HepG2 (cell line): ENCODE measurements around the gene PNMA8C. TPM values are rescaled to one million over a fixed set of nuclear protein-coding genes. Genes with fewer than 3 reads are reported as not detected.

Source experiments
- FOXO1 ChIP-seq: sonication (generic); formaldehyde crosslinking; IDR thresholded peaks from 2 replicates; pipeline ENCODE4 v1.4.0; 2020; ENCODE audit warnings: missing genetic modification reagents
- GABPB1 ChIP-seq: IDR thresholded peaks from 2 replicates; pipeline ENCODE4 v1.6.1; 2016; ENCODE audit warnings: mild to moderate bottlenecking, missing genetic modification reagents, moderate library complexity, missing compliant biosample characterization
- IRF2 ChIP-seq: IDR thresholded peaks from 2 replicates; pipeline ENCODE4 v1.6.1; 2018; ENCODE audit warnings: missing genetic modification reagents, missing compliant biosample characterization
- KDM2A ChIP-seq: sonication (generic); formaldehyde crosslinking; IDR thresholded peaks from 2 replicates; pipeline ENCODE4 v1.4.0; 2020; ENCODE audit warnings: low read depth, missing genetic modification reagents, borderline replicate concordance
- KLF16 ChIP-seq, 2 experiments: sonication (generic) in 1 of 2; formaldehyde crosslinking in 1 of 2; IDR thresholded peaks; 2 replicates each; pipeline versions ENCODE4 v1.6.1 to v1.8.0; 2016 to 2023; ENCODE audit warnings: missing genetic modification reagents in 2 of 2, missing compliant biosample characterization in 1 of 2
- MAZ ChIP-seq, 2 experiments: sonication (generic) in 1 of 2; formaldehyde crosslinking in 1 of 2; IDR thresholded peaks; 2 replicates each; pipeline versions ENCODE4 v1.5.0 to v1.6.1; 2012 to 2020; ENCODE audit warnings: low read depth in 2 of 2, mild to moderate bottlenecking in 2 of 2, borderline replicate concordance in 1 of 2, improper control_type of control experiment in 1 of 2, low read length in 1 of 2, missing genetic modification reagents in 1 of 2, moderate library complexity in 1 of 2
- PITX1 ChIP-seq: sonication (generic); formaldehyde crosslinking; IDR thresholded peaks from 2 replicates; pipeline ENCODE4 v1.5.1; 2020; ENCODE audit warnings: mild to moderate bottlenecking, missing genetic modification reagents
- RFX3 ChIP-seq: IDR thresholded peaks from 2 replicates; pipeline ENCODE4 v1.6.1; 2016; ENCODE audit warnings: missing biosample characterization, missing genetic modification reagents
- THAP11 ChIP-seq: IDR thresholded peaks from 2 replicates; pipeline ENCODE4 v1.6.1; 2016; ENCODE audit warnings: missing biosample characterization, missing genetic modification reagents
- YY1 ChIP-seq: IDR thresholded peaks from 2 replicates; pipeline ENCODE4 v1.6.1; 2011; ENCODE audit warnings: low read length, low read depth, moderate library complexity, mild to moderate bottlenecking; ENCODE audit not compliant: insufficient read depth, insufficient replicate concordance
- ZNF350 ChIP-seq: sonication (generic); formaldehyde crosslinking; IDR thresholded peaks from 2 replicates; pipeline ENCODE4 v1.4.0; 2020; ENCODE audit warnings: mild to moderate bottlenecking, low read depth, missing genetic modification reagents, borderline replicate concordance
- polyA plus RNA-seq, 8 experiments: library from polyadenylated mRNA; depleted of rRNA in 3 of 8; stranded (reverse) in 7 of 8; unstranded in 1 of 8; fragments of >200 nt; fragmentation: Illumina TruSeq in 4 of 8; extraction: Trizol in 4 of 8; gene quantifications; 2 replicates each; pipeline versions ENCODE4 v1.2.1 to v1.2.3, GENCODE V29; 2011 to 2016; ENCODE audit warnings: low read depth in 4 of 8, missing spikeins in 1 of 8, mixed read lengths in 1 of 8; ENCODE audit not compliant: insufficient read depth in 1 of 8
- total RNA-seq, 5 experiments: library from RNA; depleted of rRNA; stranded (reverse); fragments of >200 nt; fragmentation: Illumina TruSeq; extraction: Trizol; gene quantifications; 2 replicates each; pipeline ENCODE4 v1.2.3, GENCODE V29; 2016; ENCODE audit warnings: low read depth in 1 of 5
- TF ChIP-seq, protein P1 (sequence below): sonication (generic); formaldehyde crosslinking; IDR thresholded peaks from 2 replicates; pipeline ENCODE4 v1.5.0; 2020; ENCODE audit warnings: mild to moderate bottlenecking, missing genetic modification reagents, borderline replicate concordance
- TF ChIP-seq, protein P2 (sequence below): IDR thresholded peaks from 2 replicates; pipeline ENCODE4 v1.6.1; 2016; ENCODE audit warnings: mild to moderate bottlenecking
- TF ChIP-seq, protein P3 (sequence below): sonication (generic); formaldehyde crosslinking; IDR thresholded peaks from 2 replicates; pipeline ENCODE4 v1.4.0; 2020; ENCODE audit warnings: missing genetic modification reagents
- TF ChIP-seq, protein P4 (sequence below): IDR thresholded peaks from 2 replicates; pipeline ENCODE4 v1.6.1; 2016; ENCODE audit warnings: low read depth, control low read depth

PNMA8C gene
- total and polyA plus RNA-seq, 2 of the 13 experiments (the other 11 are each of a cell fraction or from before 2014, with no cell fraction given) = not detected

DNA sequence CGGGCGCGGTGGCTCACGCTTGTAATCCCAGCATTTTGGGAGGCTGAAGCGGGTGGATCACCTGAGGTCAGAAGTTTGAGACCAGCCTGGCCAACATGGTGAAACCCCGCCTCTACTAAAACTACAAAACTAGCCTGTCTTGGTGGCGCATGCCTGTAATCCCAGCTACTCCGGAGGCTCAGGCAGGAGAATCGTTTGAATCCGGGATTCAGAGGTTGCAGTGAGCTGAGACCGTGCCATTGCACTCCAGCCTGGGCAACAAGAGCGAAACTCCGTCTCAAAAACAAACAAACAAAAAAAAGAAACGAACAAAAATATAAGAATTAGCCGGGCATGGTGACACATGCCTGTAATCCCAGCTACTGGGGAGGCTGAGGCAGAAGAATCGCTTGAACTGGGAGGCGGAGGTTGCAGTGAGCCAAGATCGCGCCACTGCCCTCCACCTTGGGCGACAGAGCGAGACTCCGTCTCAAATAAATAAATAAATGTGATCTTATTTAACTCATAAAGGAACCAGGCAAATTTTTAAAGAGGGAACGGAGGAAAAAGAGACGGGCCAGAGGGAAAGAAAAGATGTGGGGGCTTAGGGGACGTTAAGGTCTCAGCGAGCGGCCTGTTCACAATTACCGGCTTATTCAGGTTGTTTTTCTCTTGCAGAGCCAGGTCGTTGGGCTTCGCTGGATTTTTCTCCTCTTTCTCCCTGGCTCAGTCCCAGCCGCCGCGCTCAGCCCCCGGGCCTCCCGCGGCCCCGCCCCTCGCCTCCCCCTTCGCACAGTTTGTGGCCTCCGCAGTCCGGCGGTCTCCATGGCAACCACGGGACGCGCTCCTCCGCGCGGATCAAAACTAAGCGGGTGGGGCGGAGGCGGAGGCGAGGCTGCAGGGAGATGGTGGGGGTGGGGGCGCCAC lies 12.7 kb downstream of the PNMA8C start (continued):
- TF ChIP-seq, protein P1, sequence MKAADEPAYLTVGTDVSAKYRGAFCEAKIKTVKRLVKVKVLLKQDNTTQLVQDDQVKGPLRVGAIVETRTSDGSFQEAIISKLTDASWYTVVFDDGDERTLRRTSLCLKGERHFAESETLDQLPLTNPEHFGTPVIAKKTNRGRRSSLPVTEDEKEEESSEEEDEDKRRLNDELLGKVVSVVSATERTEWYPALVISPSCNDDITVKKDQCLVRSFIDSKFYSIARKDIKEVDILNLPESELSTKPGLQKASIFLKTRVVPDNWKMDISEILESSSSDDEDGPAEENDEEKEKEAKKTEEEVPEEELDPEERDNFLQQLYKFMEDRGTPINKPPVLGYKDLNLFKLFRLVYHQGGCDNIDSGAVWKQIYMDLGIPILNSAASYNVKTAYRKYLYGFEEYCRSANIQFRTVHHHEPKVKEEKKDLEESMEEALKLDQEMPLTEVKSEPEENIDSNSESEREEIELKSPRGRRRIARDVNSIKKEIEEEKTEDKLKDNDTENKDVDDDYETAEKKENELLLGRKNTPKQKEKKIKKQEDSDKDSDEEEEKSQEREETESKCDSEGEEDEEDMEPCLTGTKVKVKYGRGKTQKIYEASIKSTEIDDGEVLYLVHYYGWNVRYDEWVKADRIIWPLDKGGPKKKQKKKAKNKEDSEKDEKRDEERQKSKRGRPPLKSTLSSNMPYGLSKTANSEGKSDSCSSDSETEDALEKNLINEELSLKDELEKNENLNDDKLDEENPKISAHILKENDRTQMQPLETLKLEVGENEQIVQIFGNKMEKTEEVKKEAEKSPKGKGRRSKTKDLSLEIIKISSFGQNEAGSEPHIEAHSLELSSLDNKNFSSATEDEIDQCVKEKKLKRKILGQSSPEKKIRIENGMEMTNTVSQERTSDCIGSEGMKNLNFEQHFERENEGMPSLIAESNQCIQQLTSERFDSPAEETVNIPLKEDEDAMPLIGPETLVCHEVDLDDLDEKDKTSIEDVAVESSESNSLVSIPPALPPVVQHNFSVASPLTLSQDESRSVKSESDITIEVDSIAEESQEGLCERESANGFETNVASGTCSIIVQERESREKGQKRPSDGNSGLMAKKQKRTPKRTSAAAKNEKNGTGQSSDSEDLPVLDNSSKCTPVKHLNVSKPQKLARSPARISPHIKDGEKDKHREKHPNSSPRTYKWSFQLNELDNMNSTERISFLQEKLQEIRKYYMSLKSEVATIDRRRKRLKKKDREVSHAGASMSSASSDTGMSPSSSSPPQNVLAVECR (CRISPR knock-in tag) = peak; percentile 62; the same call in 1 of the 2 replicates
- TF ChIP-seq ZNF350 (CRISPR knock-in tag) (peak; percentile 45; the same call in 1 of the 2 replicates), PITX1 (peak; percentile 60), KDM2A (CRISPR knock-in tag) (peak; percentile 69; the same call in 1 of the 2 replicates), YY1 (peak; percentile 26), THAP11 (CRISPR knock-in tag) (0 out of 2 replicates have a peak, but pooled peaks have one; percentile 30), FOXO1 (CRISPR knock-in tag) (0 out of 2 replicates have a peak, but pooled peaks have one; percentile 41), MAZ (IDR thresholded peaks at IDR 0.05; ENCODE audit: borderline replicate concordance, low read depth, low read length) (peak; percentile 72), MAZ (CRISPR knock-in tag; IDR thresholded peaks at IDR 0.05; ENCODE audit: low read depth) (peak; percentile 63), RFX3 (peak; percentile 95), GABPB1 (CRISPR knock-in tag) (peak; percentile 50; the same call in 1 of the 2 replicates), IRF2 (CRISPR knock-in tag) (peak; percentile 27; the same call in 1 of the 2 replicates), KLF16 (CRISPR knock-in tag; IDR thresholded peaks at IDR 0.05) (peak in 1 of 2 experiments; percentile 43; a peak in 1 of 4 replicates)
- TF ChIP-seq, protein P2, sequence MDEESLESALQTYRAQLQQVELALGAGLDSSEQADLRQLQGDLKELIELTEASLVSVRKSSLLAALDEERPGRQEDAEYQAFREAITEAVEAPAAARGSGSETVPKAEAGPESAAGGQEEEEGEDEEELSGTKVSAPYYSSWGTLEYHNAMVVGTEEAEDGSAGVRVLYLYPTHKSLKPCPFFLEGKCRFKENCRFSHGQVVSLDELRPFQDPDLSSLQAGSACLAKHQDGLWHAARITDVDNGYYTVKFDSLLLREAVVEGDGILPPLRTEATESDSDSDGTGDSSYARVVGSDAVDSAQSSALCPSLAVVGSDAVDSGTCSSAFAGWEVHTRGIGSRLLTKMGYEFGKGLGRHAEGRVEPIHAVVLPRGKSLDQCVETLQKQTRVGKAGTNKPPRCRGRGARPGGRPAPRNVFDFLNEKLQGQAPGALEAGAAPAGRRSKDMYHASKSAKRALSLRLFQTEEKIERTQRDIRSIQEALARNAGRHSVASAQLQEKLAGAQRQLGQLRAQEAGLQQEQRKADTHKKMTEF (CRISPR knock-in tag) = peak; percentile 80
- TF ChIP-seq, protein P3, sequence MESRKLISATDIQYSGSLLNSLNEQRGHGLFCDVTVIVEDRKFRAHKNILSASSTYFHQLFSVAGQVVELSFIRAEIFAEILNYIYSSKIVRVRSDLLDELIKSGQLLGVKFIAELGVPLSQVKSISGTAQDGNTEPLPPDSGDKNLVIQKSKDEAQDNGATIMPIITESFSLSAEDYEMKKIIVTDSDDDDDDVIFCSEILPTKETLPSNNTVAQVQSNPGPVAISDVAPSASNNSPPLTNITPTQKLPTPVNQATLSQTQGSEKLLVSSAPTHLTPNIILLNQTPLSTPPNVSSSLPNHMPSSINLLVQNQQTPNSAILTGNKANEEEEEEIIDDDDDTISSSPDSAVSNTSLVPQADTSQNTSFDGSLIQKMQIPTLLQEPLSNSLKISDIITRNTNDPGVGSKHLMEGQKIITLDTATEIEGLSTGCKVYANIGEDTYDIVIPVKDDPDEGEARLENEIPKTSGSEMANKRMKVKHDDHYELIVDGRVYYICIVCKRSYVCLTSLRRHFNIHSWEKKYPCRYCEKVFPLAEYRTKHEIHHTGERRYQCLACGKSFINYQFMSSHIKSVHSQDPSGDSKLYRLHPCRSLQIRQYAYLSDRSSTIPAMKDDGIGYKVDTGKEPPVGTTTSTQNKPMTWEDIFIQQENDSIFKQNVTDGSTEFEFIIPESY = peak; percentile 6; the same call in 1 of the 2 replicates
- TF ChIP-seq, protein P4, sequence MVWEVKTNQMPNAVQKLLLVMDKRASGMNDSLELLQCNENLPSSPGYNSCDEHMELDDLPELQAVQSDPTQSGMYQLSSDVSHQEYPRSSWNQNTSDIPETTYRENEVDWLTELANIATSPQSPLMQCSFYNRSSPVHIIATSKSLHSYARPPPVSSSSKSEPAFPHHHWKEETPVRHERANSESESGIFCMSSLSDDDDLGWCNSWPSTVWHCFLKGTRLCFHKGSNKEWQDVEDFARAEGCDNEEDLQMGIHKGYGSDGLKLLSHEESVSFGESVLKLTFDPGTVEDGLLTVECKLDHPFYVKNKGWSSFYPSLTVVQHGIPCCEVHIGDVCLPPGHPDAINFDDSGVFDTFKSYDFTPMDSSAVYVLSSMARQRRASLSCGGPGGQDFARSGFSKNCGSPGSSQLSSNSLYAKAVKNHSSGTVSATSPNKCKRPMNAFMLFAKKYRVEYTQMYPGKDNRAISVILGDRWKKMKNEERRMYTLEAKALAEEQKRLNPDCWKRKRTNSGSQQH (CRISPR knock-in tag) = peak; percentile 60; the same call in 1 of the 2 replicates
